Adipocyte (in vitro differentiated cells): Measurements from ENCODE around the gene CD33.
A peak's percentile ranks its signal among the peaks of the same experiment; 100 is the strongest.

Experiments used
- DNase-seq: peaks from one replicate; pipeline ENCODE4 v3.0.0-alpha.2; 2015; ENCODE audit warnings: low read depth
- H3K27me3 ChIP-seq: replicated peaks from 2 replicates; pipeline ENCODE4 v1.7.0; 2013; ENCODE audit warnings: mild to moderate bottlenecking, low read length, moderate library complexity; ENCODE audit not compliant: control insufficient read depth, insufficient read depth
- H3K36me3 ChIP-seq: 2 replicates; pipeline ENCODE4 v1.7.0; 2013; ENCODE audit warnings: low read length, mild to moderate bottlenecking, moderate library complexity; ENCODE audit not compliant: control insufficient read depth, insufficient read depth, severe bottlenecking
- H3K4me1 ChIP-seq: 2 replicates; pipeline ENCODE4 v1.7.0; 2013; ENCODE audit warnings: mild to moderate bottlenecking, low read length, moderate library complexity; ENCODE audit not compliant: control insufficient read depth, insufficient read depth
- H3K4me3 ChIP-seq: 2 replicates; pipeline ENCODE4 v1.7.0; 2013; ENCODE audit warnings: mild to moderate bottlenecking, low read length, moderate library complexity
- H3K9ac ChIP-seq: 2 replicates; pipeline ENCODE4 v1.7.0; 2013; ENCODE audit warnings: mild to moderate bottlenecking, low read length, moderate library complexity
- H3K9me3 ChIP-seq: 2 replicates; pipeline ENCODE4 v1.7.0; 2013; ENCODE audit warnings: mild to moderate bottlenecking, low read length, moderate library complexity; ENCODE audit not compliant: control insufficient read depth

The CD33 gene

GRCh38 chr19:51247972-51248590, 23.2 kb downstream of the CD33 start:
- H3K4me3 ChIP-seq, result no peak overlapping the region
- H3K9ac ChIP-seq, result no peak overlapping the region
- DNase-seq, result no peak
- no peaks in the 10 kb centered on the region for H3K4me1 ChIP-seq
- H3K27me3 ChIP-seq, result peaks cover 2% of the 10 kb centered on the region
- no peaks in the 10 kb centered on the region for H3K9me3 ChIP-seq
- H3K36me3 ChIP-seq, result no peaks in the 10 kb centered on the region

- Histone ChIP-seq H3K36me3 (no peaks in the 10 kb centered on the region), H3K9me3 (peaks cover 4% of the 10 kb centered on the region), H3K27me3 (no peaks in the 10 kb centered on the region), H3K4me3 (no peak within 1 kb of the TSS), H3K4me1 (no peaks in the 10 kb centered on the region), H3K9ac (no peak within 1 kb of the TSS)
- DNase-seq, result no peak
Measured at GRCh38 chr19:51250786-51251467, 26.0 kb downstream of the CD33 start, which contains the start of gene SIGLECL1. Gene SIGLECL1 (plus strand): TSS chr19:51251080. CDS start chr19:51264073, 12,993 bp downstream.

GRCh38 chr19:51251468-51251820, 26.6 kb downstream of the CD33 start:
- Histone ChIP-seq H3K4me1 (no peaks in the 10 kb centered on the region), H3K9ac (no peak overlapping the region), H3K4me3 (no peak overlapping the region), H3K36me3 (no peaks in the 10 kb centered on the region), H3K27me3 (no peaks in the 10 kb centered on the region), H3K9me3 (peaks cover 4% of the 10 kb centered on the region)
- no peak for DNase-seq

- Histone ChIP-seq H3K9ac (no peak overlapping the region), H3K27me3 (no peaks in the 10 kb centered on the region), H3K36me3 (no peaks in the 10 kb centered on the region), H3K4me1 (no peaks in the 10 kb centered on the region), H3K9me3 (peaks cover 4% of the 10 kb centered on the region), H3K4me3 (no peak overlapping the region)
- no peak for DNase-seq
Measured at GRCh38 chr19:51252306-51253079, 27.6 kb downstream of the CD33 start.

- peaks cover 5% of the 10 kb centered on the region for H3K27me3 ChIP-seq
- no peaks in the 10 kb centered on the region for H3K4me1 ChIP-seq
- H3K9me3 ChIP-seq, result peaks cover 4% of the 10 kb centered on the region
- DNase-seq, result no peak
- H3K4me3 ChIP-seq, result no peak overlapping the region
- no peak overlapping the region for H3K9ac ChIP-seq
- no peaks in the 10 kb centered on the region for H3K36me3 ChIP-seq
Measured at GRCh38 chr19:51253088-51253806, 28.4 kb downstream of the CD33 start.

- peaks cover 4% of the 10 kb centered on the region for H3K9me3 ChIP-seq
- H3K9ac ChIP-seq, result no peak overlapping the region
- DNase-seq, result no peak
- peaks cover 17% of the 10 kb centered on the region for H3K27me3 ChIP-seq
- H3K4me3 ChIP-seq, result no peak overlapping the region
- H3K36me3 ChIP-seq, result no peaks in the 10 kb centered on the region
- no peaks in the 10 kb centered on the region for H3K4me1 ChIP-seq
Measured at GRCh38 chr19:51256155-51256625, 31.3 kb downstream of the CD33 start.

GRCh38 chr19:51257471-51257870, 32.6 kb downstream of the CD33 start:
- Histone ChIP-seq H3K4me3 (no peak overlapping the region), H3K4me1 (no peaks in the 10 kb centered on the region)
- no peak for DNase-seq

GRCh38 chr19:51258165-51259160, 33.6 kb downstream of the CD33 start:
- no peak overlapping the region for H3K4me3 ChIP-seq
- peaks cover 8% of the 10 kb centered on the region for H3K9me3 ChIP-seq
- no peak overlapping the region for H3K9ac ChIP-seq

More at GRCh38 chr19:51257471-51257870, 32.6 kb downstream of the CD33 start:
- no peaks in the 10 kb centered on the region for H3K36me3 ChIP-seq
- peaks cover 8% of the 10 kb centered on the region for H3K9me3 ChIP-seq
- peaks cover 25% of the 10 kb centered on the region for H3K27me3 ChIP-seq
- no peak overlapping the region for H3K9ac ChIP-seq

GRCh38 chr19:51259348-51260245, 34.7 kb downstream of the CD33 start:
- Histone ChIP-seq H3K27me3 (peaks cover 33% of the 10 kb centered on the region), H3K9me3 (peaks cover 8% of the 10 kb centered on the region), H3K4me3 (no peak overlapping the region), H3K36me3 (no peaks in the 10 kb centered on the region), H3K9ac (no peak overlapping the region), H3K4me1 (no peaks in the 10 kb centered on the region)
- peak; percentile 26 for DNase-seq

More at GRCh38 chr19:51258165-51259160, 33.6 kb downstream of the CD33 start:
- DNase-seq, result no peak
- peaks cover 25% of the 10 kb centered on the region for H3K27me3 ChIP-seq
- no peaks in the 10 kb centered on the region for H3K4me1 ChIP-seq
- no peaks in the 10 kb centered on the region for H3K36me3 ChIP-seq
